OCI-LY1 (cell line): ENCODE results near the gene CD164L2.

Experiments
- EZH2 ChIP-seq: fragments of 200-600 bp; sonication (generic), shearing (Covaris generic); IDR thresholded peaks from 2 replicates; pipeline ENCODE4 v1.8.0; 2017; ENCODE audit warnings: borderline replicate concordance, mixed run types, mild to moderate bottlenecking, antibody characterized with exemption, low read length, moderate library complexity, mixed read lengths
- TF ChIP-seq, protein P1 (sequence below): fragments of 200-600 bp; sonication (generic), shearing (Covaris generic); IDR thresholded peaks from 2 replicates; pipeline ENCODE4 v1.5.1; 2017; ENCODE audit warnings: mild to moderate bottlenecking, antibody characterized with exemption, low read length, moderate library complexity, mixed read lengths

DNA sequence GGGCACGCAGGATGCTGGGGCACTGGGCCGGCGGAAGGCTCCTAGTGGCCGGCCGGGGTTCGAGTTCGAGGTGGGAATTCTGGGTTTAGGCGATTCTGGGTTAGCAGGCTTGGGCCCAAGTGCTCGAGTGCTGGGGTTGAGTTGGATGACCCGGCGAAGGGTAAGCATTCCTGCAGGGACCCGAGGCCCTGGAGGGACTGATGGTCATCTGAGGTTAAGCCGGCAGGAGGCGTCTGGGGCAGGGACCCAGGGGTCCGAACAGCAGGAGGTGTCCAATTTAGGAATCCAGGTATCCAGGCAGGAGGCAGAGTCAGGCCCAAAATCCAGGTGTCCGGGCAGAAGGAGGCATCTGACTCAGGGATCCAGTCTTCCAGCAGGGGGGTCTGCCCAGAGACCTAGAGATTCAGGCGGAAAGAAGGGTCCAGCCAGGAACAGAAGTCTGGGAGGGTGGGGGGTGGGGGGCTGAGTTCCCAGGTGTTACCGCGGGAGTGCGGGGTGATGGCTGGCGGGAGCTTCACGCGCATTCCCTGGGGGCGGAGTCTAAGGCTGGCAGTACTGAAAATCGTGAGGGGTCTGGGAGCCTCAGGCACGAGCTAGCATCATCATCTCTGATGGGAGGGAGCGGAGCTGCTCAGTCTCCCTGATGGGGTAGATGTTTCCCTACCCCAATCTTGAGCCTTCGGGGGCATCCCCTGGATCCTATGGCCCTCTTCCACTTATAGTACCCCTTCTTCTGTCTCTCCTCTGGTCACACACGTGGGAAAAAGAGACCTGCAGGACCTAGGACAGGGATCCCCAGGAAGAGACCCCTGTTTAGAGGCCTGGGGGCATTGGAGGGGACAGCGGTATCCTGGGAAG is 9.9 kb upstream of the CD164L2 start:
- TF ChIP-seq EZH2 = no peak
- TF ChIP-seq, protein P1, sequence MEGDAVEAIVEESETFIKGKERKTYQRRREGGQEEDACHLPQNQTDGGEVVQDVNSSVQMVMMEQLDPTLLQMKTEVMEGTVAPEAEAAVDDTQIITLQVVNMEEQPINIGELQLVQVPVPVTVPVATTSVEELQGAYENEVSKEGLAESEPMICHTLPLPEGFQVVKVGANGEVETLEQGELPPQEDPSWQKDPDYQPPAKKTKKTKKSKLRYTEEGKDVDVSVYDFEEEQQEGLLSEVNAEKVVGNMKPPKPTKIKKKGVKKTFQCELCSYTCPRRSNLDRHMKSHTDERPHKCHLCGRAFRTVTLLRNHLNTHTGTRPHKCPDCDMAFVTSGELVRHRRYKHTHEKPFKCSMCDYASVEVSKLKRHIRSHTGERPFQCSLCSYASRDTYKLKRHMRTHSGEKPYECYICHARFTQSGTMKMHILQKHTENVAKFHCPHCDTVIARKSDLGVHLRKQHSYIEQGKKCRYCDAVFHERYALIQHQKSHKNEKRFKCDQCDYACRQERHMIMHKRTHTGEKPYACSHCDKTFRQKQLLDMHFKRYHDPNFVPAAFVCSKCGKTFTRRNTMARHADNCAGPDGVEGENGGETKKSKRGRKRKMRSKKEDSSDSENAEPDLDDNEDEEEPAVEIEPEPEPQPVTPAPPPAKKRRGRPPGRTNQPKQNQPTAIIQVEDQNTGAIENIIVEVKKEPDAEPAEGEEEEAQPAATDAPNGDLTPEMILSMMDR = no peak
